HepG2 (cell line): Measurements from ENCODE around the gene SMARCA2. TPM values are rescaled to one million over a fixed set of nuclear protein-coding genes. Genes with fewer than 3 reads are reported as not detected.
A peak's percentile ranks its signal among the peaks of the same experiment; 100 is the strongest.

Experiments
- ARHGAP35 ChIP-seq: sonication (generic); formaldehyde crosslinking; IDR thresholded peaks from 2 replicates; pipeline ENCODE4 v1.9.0; 2022; ENCODE audit warnings: mild to moderate bottlenecking, inconsistent platforms, moderate library complexity, missing genetic modification reagents, borderline replicate concordance
- ARNT2 ChIP-seq: sonication (generic); formaldehyde crosslinking; IDR thresholded peaks from 2 replicates; pipeline ENCODE4 v1.8.0; 2022; ENCODE audit warnings: mild to moderate bottlenecking, low read depth, missing genetic modification reagents, moderate library complexity
- ATRX ChIP-seq: sonication (generic); formaldehyde crosslinking; IDR thresholded peaks from 2 replicates; pipeline ENCODE4 v1.4.0; 2020; ENCODE audit warnings: missing genetic modification reagents, borderline replicate concordance
- CEBPZ ChIP-seq: IDR thresholded peaks from 2 replicates; pipeline ENCODE4 v1.6.1; 2012; ENCODE audit warnings: low read length, improper control_type of control experiment
- MYC ChIP-seq: sonication (generic); formaldehyde crosslinking; IDR thresholded peaks from 2 replicates; pipeline ENCODE4 v1.9.0; 2021; ENCODE audit warnings: missing genetic modification reagents, borderline replicate concordance
- PHF20 ChIP-seq: sonication (generic); formaldehyde crosslinking; IDR thresholded peaks from 2 replicates; pipeline ENCODE4 v1.5.0; 2020; ENCODE audit warnings: mild to moderate bottlenecking, missing genetic modification reagents
- RBM39 ChIP-seq: fragments of 200-400 bp; formaldehyde crosslinking; IDR thresholded peaks from one replicate; pipeline ENCODE4 v1.6.1; 2018; ENCODE audit warnings: antibody characterized with exemption, mild to moderate bottlenecking, low read depth, low read length; ENCODE audit not compliant: poor library complexity, severe bottlenecking
- TBX2 ChIP-seq: sonication (generic); formaldehyde crosslinking; IDR thresholded peaks from 2 replicates; pipeline ENCODE4 v1.5.0; 2020; ENCODE audit warnings: missing genetic modification reagents, mild to moderate bottlenecking, borderline replicate concordance
- TEAD3 ChIP-seq: optimal IDR thresholded peaks from 2 replicates; pipeline ENCODE3; 2016; ENCODE audit warnings: borderline replicate concordance
- YY1 ChIP-seq: IDR thresholded peaks from 2 replicates; pipeline ENCODE4 v1.6.1; 2011; ENCODE audit warnings: low read length, low read depth, moderate library complexity, mild to moderate bottlenecking; ENCODE audit not compliant: insufficient read depth, insufficient replicate concordance
- ZBED4 ChIP-seq: sonication (generic); formaldehyde crosslinking; IDR thresholded peaks from 2 replicates; pipeline ENCODE4 v1.4.0; 2020; ENCODE audit warnings: missing genetic modification reagents, borderline replicate concordance
- ZBTB2 ChIP-seq: sonication (generic); formaldehyde crosslinking; IDR thresholded peaks from 2 replicates; pipeline ENCODE4 v1.8.0; 2022; ENCODE audit warnings: low read depth, missing genetic modification reagents
- ZKSCAN5 ChIP-seq: sonication (generic); formaldehyde crosslinking; IDR thresholded peaks from 2 replicates; pipeline ENCODE4 v1.5.1; 2020; ENCODE audit warnings: mild to moderate bottlenecking, missing genetic modification reagents
- ZNF331 ChIP-seq: sonication (generic); formaldehyde crosslinking; IDR thresholded peaks from 2 replicates; pipeline ENCODE4 v1.4.0; 2020; ENCODE audit warnings: missing genetic modification reagents
- ZNF430 ChIP-seq: sonication (generic); formaldehyde crosslinking; IDR thresholded peaks from 2 replicates; pipeline ENCODE4 v1.9.0; 2021; ENCODE audit warnings: mild to moderate bottlenecking, missing genetic modification reagents
- ZNF513 ChIP-seq: sonication (generic); formaldehyde crosslinking; conservative IDR thresholded peaks from 2 replicates; pipeline ENCODE4 v1.5.0; 2020; ENCODE audit warnings: missing genetic modification reagents
- ZNF546 ChIP-seq: sonication (generic); formaldehyde crosslinking; conservative IDR thresholded peaks from 2 replicates; pipeline ENCODE4 v1.8.1; 2023; ENCODE audit warnings: mild to moderate bottlenecking, missing genetic modification reagents
- polyA plus RNA-seq, 8 experiments: library from polyadenylated mRNA; depleted of rRNA in 3 of 8; stranded (reverse) in 7 of 8; unstranded in 1 of 8; fragments of >200 nt; fragmentation: Illumina TruSeq in 4 of 8; extraction: Trizol in 4 of 8; gene quantifications; 2 replicates each; pipeline versions ENCODE4 v1.2.1 to v1.2.3, GENCODE V29; 2011 to 2016; ENCODE audit warnings: low read depth in 4 of 8, missing spikeins in 1 of 8, mixed read lengths in 1 of 8; ENCODE audit not compliant: insufficient read depth in 1 of 8
- total RNA-seq, 5 experiments: library from RNA; depleted of rRNA; stranded (reverse); fragments of >200 nt; fragmentation: Illumina TruSeq; extraction: Trizol; gene quantifications; 2 replicates each; pipeline ENCODE4 v1.2.3, GENCODE V29; 2016; ENCODE audit warnings: low read depth in 1 of 5

Gene SMARCA2
- total and polyA plus RNA-seq, 2 of the 13 experiments (the other 11 are each of a cell fraction or from before 2014, with no cell fraction given): 22.5 to 23.7 TPM

- no peak for TF ChIP-seq ZBED4 (CRISPR knock-in tag)
- TF ChIP-seq ATRX (CRISPR knock-in tag): no peak
- peak; percentile 37; the same call in 1 of the 2 replicates for TF ChIP-seq ARNT2
- no peak for TF ChIP-seq ZNF546 (CRISPR knock-in tag)
- no peak for TF ChIP-seq TEAD3 (CRISPR knock-in tag)
- TF ChIP-seq ZBTB2 (CRISPR knock-in tag): 0 out of 2 replicates have a peak, but pooled peaks have one; percentile 22
- TF ChIP-seq RBM39: peak; percentile 28
- peak; percentile 42 for TF ChIP-seq YY1
- TF ChIP-seq ZNF513 (CRISPR knock-in tag): no peak
- no peak for TF ChIP-seq ZKSCAN5 (CRISPR knock-in tag)
- no peak for TF ChIP-seq ZNF331 (CRISPR knock-in tag)
- no peak for TF ChIP-seq CEBPZ
- no peak for TF ChIP-seq ARHGAP35
- TF ChIP-seq TBX2: 0 out of 2 replicates have a peak, but pooled peaks have one; percentile 9
- peak; percentile 10; the same call in 1 of the 2 replicates for TF ChIP-seq PHF20 (CRISPR knock-in tag)
- TF ChIP-seq ZNF430 (CRISPR knock-in tag): no peak
- peak; percentile 10; the same call in 1 of the 2 replicates for TF ChIP-seq MYC
Measured at GRCh38 chr9:2016408-2017330, 1.5 kb downstream of the SMARCA2 start (continued).
